HT-29 (cell line): ENCODE results near the gene MYH9. TPM values are rescaled to one million over a fixed set of nuclear protein-coding genes. Genes with fewer than 3 reads are reported as not detected.

Experiments used
- DNase-seq: peaks from one replicate; pipeline ENCODE4 v3.0.0-alpha.2; 2015; ENCODE audit warnings: low spot score
- small RNA-seq: library from RNA; depleted of rRNA; stranded (forward); fragments of <200 nt; gene quantifications from one replicate; pipeline ENCODE3, GENCODE V24; 2014
- total RNA-seq: library from RNA; depleted of rRNA; stranded (reverse); fragments of >200 nt; shearing (Covaris generic); gene quantifications from 2 replicates; pipeline ENCODE4 v1.2.3, GENCODE V29; 2014; rRNA removed

The MYH9 gene
- total RNA-seq, 1 experiment from 2014 or later: 259 TPM

DNA sequence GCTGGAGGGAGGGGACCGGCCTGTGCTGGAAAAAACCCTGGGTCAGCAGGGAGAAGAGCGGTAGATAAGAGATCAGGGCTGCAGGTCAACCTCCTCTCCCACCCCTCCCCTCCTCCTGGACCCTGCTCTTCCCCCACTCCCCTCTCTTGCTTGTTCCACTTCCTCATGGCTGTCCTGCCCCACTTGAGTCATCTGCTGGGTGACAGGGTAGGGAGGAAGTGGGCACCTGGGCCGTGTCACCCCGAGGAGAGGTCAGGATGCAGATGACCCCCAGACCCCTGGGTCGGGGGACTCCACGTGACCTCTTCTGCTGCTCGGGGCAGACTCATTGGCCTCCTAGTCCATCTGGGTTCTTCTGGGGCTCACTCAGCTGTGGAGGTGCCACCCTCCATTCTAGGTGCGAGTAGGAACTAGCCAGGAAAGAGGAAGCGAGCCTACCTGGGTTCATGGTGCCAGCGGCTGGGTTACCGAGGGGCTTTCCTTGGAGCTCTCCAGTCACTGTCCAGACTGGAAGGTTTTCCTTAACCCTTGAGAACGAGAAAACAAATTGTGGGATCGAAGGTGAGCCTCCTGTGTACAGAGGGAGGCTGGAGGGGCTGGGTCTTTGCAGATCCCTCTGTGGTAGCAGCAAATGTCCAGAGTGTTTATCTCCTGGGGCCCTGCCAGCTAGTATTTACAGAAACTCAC is 154.9 kb downstream of the MYH9 start:
- no peak for DNase-seq

Small RNAs within 50 kb of the gene (small RNA-seq; reads per million reads assigned to genes)
- gene MIR6819: not detected

Other genes with a start within 250 kb of the MYH9 start
- gene APOL3, start 227.2 kb downstream of the MYH9 start, total RNA-seq: 0.70 and 1.7 TPM in 2 replicates
- gene APOL4, start 186.2 kb downstream of the MYH9 start, total RNA-seq: 0.65 TPM in 1 of 2 replicates, not detected in the other
- 16.0 and 20.8 TPM in 2 replicates for gene APOL2, start 148.4 kb downstream of the MYH9 start, total RNA-seq
- gene APOL1, start 134.8 kb downstream of the MYH9 start, total RNA-seq: 8.4 and 15.2 TPM in 2 replicates
- 30.7 and 30.8 TPM in 2 replicates for gene TXN2, start 93.7 kb upstream of the MYH9 start, total RNA-seq
- 9.7 and 13.0 TPM in 2 replicates for gene FOXRED2, start 119.1 kb upstream of the MYH9 start, total RNA-seq
- gene EIF3D, start 141.2 kb upstream of the MYH9 start, total RNA-seq: 195 and 216 TPM in 2 replicates